GM18520 (cell line): Measurements from ENCODE around the gene DHDH.

ENCODE experiments used
- ATAC-seq: cut with Tn5 transposase; IDR thresholded peaks from one replicate; pipeline ENCODE4 v1.9.1; 2021; ENCODE audit not compliant: unreplicated experiment

The DHDH gene

DNA sequence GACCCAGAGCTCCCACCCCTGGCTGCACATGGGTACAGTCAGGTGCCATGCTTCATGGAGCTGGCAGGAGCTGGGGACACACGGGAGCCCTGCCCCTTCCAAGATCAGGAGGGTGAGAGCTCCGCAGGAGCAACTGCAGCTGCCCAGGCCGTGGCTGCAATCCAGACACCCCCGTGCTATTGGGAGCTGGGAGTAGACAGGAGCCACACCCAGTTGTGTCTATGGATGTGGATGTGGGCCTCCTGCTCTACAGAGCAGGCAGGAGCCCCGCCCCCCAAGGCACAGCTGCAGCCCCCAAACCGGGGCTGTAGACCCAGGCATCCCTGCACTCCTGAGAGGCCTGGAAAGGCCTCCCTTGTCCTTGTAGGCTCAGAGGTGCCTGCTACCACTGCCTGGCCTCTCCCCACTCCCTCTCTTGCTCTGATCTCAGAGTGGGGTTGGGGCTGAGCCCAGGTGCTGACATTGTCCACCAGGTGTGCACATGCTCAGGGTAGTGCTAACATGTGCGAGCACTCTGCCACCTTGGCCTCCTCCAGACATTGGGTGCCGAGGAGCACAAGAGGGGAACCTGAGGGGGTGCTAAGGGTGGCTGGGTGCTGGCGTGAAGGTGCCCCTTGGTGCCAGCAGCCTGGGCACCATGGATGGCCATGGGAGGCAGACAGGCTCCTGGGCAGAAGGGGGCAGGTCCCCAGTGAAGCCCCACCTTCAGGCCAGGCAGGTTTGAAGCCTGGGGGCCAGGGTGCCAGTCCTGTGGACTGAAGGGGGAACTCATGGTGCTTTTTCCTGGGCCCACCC, 13.2 kb downstream of the DHDH start:
- no peak for ATAC-seq

GRCh38 chr19:48947258-48947542, 13.7 kb downstream of the DHDH start:
- no peak for ATAC-seq

GRCh38 chr19:48950159-48950558, 16.7 kb downstream of the DHDH start:
- ATAC-seq = no peak

GRCh38 chr19:48950830-48951519, 17.5 kb downstream of the DHDH start:
- no peak for ATAC-seq

DNA sequence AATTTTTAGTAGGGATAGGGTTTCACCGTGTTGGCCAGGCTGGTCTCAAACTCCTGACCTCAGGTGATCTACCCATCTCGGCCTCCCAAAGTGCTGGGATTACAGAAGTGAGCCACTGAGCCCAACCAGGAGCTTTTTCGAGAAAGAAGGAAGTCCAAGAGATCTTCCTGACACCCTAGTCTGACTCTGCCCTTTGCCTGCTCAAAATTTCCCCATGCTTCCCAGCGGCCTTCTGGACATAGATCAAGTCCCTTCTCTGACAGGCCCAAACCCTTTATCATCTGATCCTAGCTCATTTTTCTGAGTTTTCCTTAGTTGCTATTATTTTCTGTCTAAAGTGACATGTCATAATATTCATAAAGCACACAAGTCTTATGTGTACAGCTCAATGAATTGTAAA, 19.6 kb downstream of the DHDH start:
- ATAC-seq = no peak

DNA sequence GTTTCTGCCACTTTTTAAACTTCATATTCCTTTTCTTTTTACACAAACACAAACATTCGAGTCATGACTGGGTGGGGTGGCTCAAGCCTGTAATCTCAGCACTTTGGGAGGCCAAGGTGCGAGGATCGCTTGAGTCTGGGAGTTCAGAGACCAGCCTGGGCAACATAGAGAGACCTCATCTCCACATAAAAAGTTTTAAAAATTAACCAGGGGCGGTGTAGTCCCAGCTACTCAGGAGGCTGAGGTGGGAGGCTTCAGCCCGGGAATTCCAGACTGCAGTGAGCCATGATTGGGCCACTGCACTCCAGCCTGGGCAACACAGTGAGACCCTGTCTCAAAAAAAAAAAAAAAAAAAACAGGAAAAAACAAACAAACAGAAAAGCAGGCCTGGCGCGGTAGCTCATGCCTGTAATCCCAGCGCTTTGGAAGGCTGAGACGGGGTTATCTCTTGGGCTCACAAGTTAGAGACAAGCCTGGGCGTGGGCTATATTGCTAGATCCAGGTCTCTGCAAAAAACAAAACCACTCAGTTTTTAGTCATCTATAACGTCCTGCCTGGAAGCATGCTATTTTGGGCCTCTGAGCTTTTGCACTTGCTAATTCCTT, 20.6 kb downstream of the DHDH start:
- ATAC-seq = no peak

DNA sequence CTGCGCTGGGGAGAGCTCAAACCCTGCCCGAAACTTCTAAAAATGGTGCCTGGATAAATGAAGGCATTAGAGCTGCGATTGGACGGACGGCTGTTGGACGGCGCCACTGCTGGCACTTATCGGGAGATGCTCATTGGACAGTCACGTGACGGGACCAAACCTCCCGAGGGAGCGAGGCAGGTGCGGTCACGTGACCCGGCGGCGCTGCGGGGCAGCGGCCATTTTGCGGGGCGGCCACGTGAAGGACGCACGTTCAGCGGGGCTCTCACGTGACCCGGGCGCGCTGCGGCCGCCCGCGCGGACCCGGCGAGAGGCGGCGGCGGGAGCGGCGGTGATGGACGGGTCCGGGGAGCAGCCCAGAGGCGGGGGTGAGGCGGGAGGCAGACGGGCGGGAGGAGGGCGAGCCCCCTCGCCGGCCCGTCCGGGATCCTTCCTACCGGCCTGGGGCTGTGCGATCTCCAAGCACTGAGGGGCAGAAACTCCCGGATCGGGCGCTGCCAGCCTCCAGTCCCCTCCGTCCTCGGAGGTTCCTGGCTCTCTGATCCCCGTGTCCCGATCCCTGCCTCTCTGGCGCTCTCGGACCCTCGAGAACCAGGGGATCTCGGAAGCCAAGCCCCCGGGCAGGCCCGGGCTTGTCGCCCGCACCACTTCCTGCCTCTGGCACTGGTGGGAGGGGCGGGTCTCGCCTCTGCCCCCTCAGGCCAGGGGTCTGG, 21.3 kb downstream of the DHDH start, which contains the start of gene BAX:
Gene BAX, plus strand, starts transcription at position 281 of the 713 bp plus-strand sequence. Its CDS starts 54 bp downstream, at position 335.
- ATAC-seq = peak; percentile 80

- no peak for ATAC-seq
Measured at GRCh38 chr19:48955308-48955958, 21.9 kb downstream of the DHDH start.

- no peak for ATAC-seq
Measured at GRCh38 chr19:48958006-48958405, 24.5 kb downstream of the DHDH start.

- no peak for ATAC-seq
Measured at GRCh38 chr19:48959341-48960239, 26.1 kb downstream of the DHDH start.

DNA sequence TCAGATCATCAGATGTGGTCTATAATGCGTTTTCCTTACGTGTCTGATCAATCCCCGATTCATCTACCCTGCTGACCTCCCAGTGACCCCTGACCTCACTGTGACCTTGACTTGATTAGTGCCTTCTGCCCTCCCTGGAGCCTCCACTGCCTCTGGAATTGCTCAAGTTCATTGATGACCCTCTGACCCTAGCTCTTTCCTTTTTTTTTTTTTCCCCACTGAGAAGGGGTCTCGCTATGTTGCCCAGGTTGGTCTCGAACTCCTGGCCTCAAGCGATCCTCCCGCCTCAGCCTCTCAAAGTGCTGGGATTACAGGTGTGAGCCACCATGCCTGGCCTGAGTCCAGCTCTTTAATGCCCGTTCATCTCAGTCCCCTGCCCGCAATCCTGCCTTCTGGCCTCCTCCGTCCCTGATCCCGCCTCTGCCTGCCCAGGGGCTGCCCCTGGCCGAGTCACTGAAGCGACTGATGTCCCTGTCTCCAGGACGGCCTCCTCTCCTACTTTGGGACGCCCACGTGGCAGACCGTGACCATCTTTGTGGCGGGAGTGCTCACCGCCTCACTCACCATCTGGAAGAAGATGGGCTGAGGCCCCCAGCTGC, 27.7 kb downstream of the DHDH start:
- no peak for ATAC-seq

DNA sequence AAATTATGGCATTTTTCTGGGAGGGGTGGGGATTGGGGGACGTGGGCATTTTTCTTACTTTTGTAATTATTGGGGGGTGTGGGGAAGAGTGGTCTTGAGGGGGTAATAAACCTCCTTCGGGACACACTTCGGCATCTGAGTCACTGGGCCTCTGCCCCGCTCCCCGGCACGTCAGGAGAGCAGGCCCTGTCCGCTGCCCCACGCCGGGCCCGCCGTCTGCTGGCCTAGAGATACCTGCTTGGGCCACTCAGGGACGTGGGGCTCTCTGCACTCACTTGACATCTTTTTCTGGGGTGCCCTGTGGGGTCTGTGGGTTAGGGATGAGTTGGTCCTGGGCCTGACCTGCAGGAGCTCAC, 28.2 kb downstream of the DHDH start:
- no peak for ATAC-seq

DNA sequence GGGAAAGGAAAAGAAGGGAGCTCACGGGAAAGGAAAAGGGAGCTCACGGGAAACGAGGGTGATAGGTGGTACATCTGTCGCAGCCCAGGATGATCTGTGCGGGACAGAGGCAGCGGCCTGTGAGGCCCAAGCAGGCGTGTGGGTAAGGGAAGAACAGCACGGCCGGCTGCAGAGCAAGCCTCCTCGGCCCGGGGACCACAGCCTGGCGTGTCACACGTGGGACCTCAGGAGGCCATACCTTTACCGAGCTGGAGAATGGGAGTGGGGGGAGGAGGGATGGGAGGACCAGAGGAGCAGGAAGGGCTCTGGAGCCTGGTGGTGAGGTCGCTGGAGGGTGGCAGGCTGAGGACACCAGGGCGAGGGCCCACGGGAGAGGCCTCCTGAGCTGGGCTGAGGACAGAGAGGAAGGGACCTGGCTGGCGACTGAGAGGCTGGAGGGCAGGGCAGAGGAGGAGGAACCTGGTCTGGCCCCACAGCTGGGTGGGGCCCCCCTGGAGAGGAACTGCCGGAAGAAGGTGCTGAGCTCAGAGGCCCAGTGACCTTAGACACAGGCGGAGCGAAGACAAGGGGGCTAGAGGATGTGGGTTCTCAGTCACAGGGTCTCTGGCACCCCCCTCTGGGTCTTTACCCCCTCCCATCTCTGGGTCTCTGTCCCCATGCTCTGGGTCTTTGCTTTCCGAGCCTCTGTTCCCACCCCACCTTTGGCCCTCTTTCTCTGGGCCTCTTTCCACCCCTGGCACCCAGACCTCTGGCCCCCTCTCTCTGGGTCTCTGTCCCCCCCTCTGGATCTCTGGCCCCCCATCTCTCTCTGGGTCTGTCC, 28.7 kb downstream of the DHDH start:
- no peak for ATAC-seq

DNA sequence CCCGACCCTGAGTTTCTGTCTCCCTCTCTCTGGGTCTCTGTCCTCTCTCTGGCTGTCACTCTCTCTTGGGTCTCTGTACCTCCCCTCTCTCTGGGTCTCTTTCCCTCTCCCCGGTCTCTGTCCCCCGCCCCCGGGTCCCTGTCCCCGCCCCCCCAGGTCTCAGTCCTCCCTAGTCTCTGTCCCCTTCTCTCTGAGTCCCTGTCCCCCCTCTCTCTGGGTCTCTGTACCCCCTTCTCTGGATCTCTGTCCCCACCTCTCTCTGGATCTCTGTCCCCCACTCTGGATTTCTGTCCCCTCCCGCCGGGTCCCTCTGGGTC, 29.3 kb downstream of the DHDH start:
- no peak for ATAC-seq

GRCh38 chr19:48963371-48964204, 30.1 kb downstream of the DHDH start:
- ATAC-seq = peak; percentile 17

GRCh38 chr19:48964205-48965039, 30.9 kb downstream of the DHDH start:
- no peak for ATAC-seq
